H54 (cell line): ENCODE results near the gene TSPAN3.

ENCODE experiments used
- DNase-seq: peaks from one replicate; pipeline ENCODE4 v3.0.0; 2011; ENCODE audit warnings: low spot score, mixed read lengths; ENCODE audit not compliant: insufficient read length
- FAIRE-seq: peaks from 3 replicates; lab custom pipeline; 2011; peaks lifted over from hg19 to GRCh38; lab: Jason Lieb, UNC
- POLR2A ChIP-seq: IDR thresholded peaks from 2 replicates; pipeline ENCODE4 v1.6.1; 2011; ENCODE audit warnings: low read depth, mild to moderate bottlenecking, low read length

TSPAN3 gene

GRCh38 chr15:77014132-77015081, 56.5 kb downstream of the TSPAN3 start:
- TF ChIP-seq POLR2A: no peak
- FAIRE-seq (no peak), DNase-seq (no peak)

- FAIRE-seq (no peak), DNase-seq (no peak)
- TF ChIP-seq POLR2A: no peak
Observed at GRCh38 chr15:77013776-77014131, 57.2 kb downstream of the TSPAN3 start.

- FAIRE-seq: no peak
- no peak for TF ChIP-seq POLR2A
- no peak for DNase-seq
Observed at GRCh38 chr15:77012868-77013267, 58.0 kb downstream of the TSPAN3 start.

- FAIRE-seq (no peak), DNase-seq (no peak)
- TF ChIP-seq POLR2A: no peak
Observed at GRCh38 chr15:77012117-77012712, 58.7 kb downstream of the TSPAN3 start.

- TF ChIP-seq POLR2A: no peak
- FAIRE-seq: no peak
- DNase-seq: no peak
Observed at GRCh38 chr15:77010857-77011256, 60.1 kb downstream of the TSPAN3 start.

GRCh38 chr15:77010312-77010686, 60.6 kb downstream of the TSPAN3 start:
- FAIRE-seq (no peak), DNase-seq (no peak)
- no peak for TF ChIP-seq POLR2A

GRCh38 chr15:77009646-77010311, 61.1 kb downstream of the TSPAN3 start:
- TF ChIP-seq POLR2A: no peak
- DNase-seq (no peak), FAIRE-seq (no peak)

GRCh38 chr15:77009176-77009575, 61.7 kb downstream of the TSPAN3 start:
- TF ChIP-seq POLR2A: no peak
- no peak for FAIRE-seq
- no peak for DNase-seq

GRCh38 chr15:77004189-77004588, 66.7 kb downstream of the TSPAN3 start:
- TF ChIP-seq POLR2A: no peak
- FAIRE-seq (no peak), DNase-seq (no peak)

- FAIRE-seq (no peak), DNase-seq (no peak)
- no peak for TF ChIP-seq POLR2A
Observed at GRCh38 chr15:77002954-77003912, 67.7 kb downstream of the TSPAN3 start.

- FAIRE-seq: no peak
- DNase-seq: no peak
- no peak for TF ChIP-seq POLR2A
Observed at GRCh38 chr15:77002436-77002835, 68.5 kb downstream of the TSPAN3 start.

GRCh38 chr15:77001966-77002365, 68.9 kb downstream of the TSPAN3 start:
- TF ChIP-seq POLR2A: no peak
- no peak for DNase-seq
- FAIRE-seq: no peak

GRCh38 chr15:77001351-77001750, 69.6 kb downstream of the TSPAN3 start:
- no peak for FAIRE-seq
- TF ChIP-seq POLR2A: no peak
- no peak for DNase-seq
